ENCODE data around the gene P4HB.

Gene P4HB

GRCh38 chr17:81814748-81815645 lies 45.3 kb downstream of the P4HB start:
- peaks cover 31% of the 10 kb centered on the region for H3K27me3 Mint-ChIP-seq
- H3K4me3 Mint-ChIP-seq = no peak overlapping the region
- no peaks in the 10 kb centered on the region for H3K36me3 Mint-ChIP-seq (ENCODE audit: low read depth)
- no peaks in the 10 kb centered on the region for H3K9me3 Mint-ChIP-seq
- intact Hi-C loops (cut with micrococcal nuclease) = no loop called here
- H3K27ac Mint-ChIP-seq = no peak overlapping the region
- H3K4me1 Mint-ChIP-seq (ENCODE audit: low read depth) = peaks cover 8% of the 10 kb centered on the region

GRCh38 chr17:81813861-81814683 lies 46.3 kb downstream of the P4HB start:
- H3K4me1 Mint-ChIP-seq (ENCODE audit: low read depth) = peaks cover 8% of the 10 kb centered on the region
- H3K27me3 Mint-ChIP-seq = peaks cover 34% of the 10 kb centered on the region
- no peak overlapping the region for H3K4me3 Mint-ChIP-seq
- intact Hi-C loops (cut with micrococcal nuclease) = no loop called here
- H3K9me3 Mint-ChIP-seq = no peaks in the 10 kb centered on the region
- H3K27ac Mint-ChIP-seq = no peak overlapping the region
- H3K36me3 Mint-ChIP-seq (ENCODE audit: low read depth) = no peaks in the 10 kb centered on the region

- Mint-ChIP-seq H3K4me1 (ENCODE audit: low read depth) (peaks cover 8% of the 10 kb centered on the region), H3K4me3 (no peak overlapping the region), H3K9me3 (no peaks in the 10 kb centered on the region), H3K27me3 (peaks cover 41% of the 10 kb centered on the region), H3K36me3 (ENCODE audit: low read depth) (no peaks in the 10 kb centered on the region), H3K27ac (no peak overlapping the region)
- intact Hi-C loops (cut with micrococcal nuclease) = no loop called here
Observed at GRCh38 chr17:81813371-81813684, 47.0 kb downstream of the P4HB start.

GRCh38 chr17:81812571-81813370 lies 47.6 kb downstream of the P4HB start:
- H3K4me1 Mint-ChIP-seq (ENCODE audit: low read depth) = peaks cover 4% of the 10 kb centered on the region
- no peaks in the 10 kb centered on the region for H3K36me3 Mint-ChIP-seq (ENCODE audit: low read depth)
- no peak overlapping the region for H3K27ac Mint-ChIP-seq
- intact Hi-C loops (cut with micrococcal nuclease) = no loop called here
- peaks cover 44% of the 10 kb centered on the region for H3K27me3 Mint-ChIP-seq
- H3K9me3 Mint-ChIP-seq = no peaks in the 10 kb centered on the region
- no peak overlapping the region for H3K4me3 Mint-ChIP-seq

- intact Hi-C loops (cut with micrococcal nuclease) = no loop called here
- peaks cover 46% of the 10 kb centered on the region for H3K27me3 Mint-ChIP-seq
- H3K4me3 Mint-ChIP-seq = no peak overlapping the region
- H3K4me1 Mint-ChIP-seq (ENCODE audit: low read depth) = no peaks in the 10 kb centered on the region
- no peaks in the 10 kb centered on the region for H3K36me3 Mint-ChIP-seq (ENCODE audit: low read depth)
- H3K9me3 Mint-ChIP-seq = no peaks in the 10 kb centered on the region
- H3K27ac Mint-ChIP-seq = no peak overlapping the region
Observed at GRCh38 chr17:81811705-81812570, 48.4 kb downstream of the P4HB start.

GRCh38 chr17:81810892-81811704 lies 49.2 kb downstream of the P4HB start:
- Mint-ChIP-seq H3K36me3 (ENCODE audit: low read depth) (no peaks in the 10 kb centered on the region), H3K4me1 (ENCODE audit: low read depth) (no peaks in the 10 kb centered on the region), H3K9me3 (no peaks in the 10 kb centered on the region), H3K4me3 (no peak overlapping the region), H3K27me3 (peaks cover 48% of the 10 kb centered on the region), H3K27ac (no peak overlapping the region)
- intact Hi-C loops (cut with micrococcal nuclease) = no loop called here

- H3K4me3 Mint-ChIP-seq = no peak overlapping the region
- intact Hi-C loops (cut with micrococcal nuclease) = no loop called here
- H3K27ac Mint-ChIP-seq = no peak overlapping the region
- H3K4me1 Mint-ChIP-seq (ENCODE audit: low read depth) = no peaks in the 10 kb centered on the region
- H3K36me3 Mint-ChIP-seq (ENCODE audit: low read depth) = no peaks in the 10 kb centered on the region
- H3K27me3 Mint-ChIP-seq = peaks cover 53% of the 10 kb centered on the region
- no peaks in the 10 kb centered on the region for H3K9me3 Mint-ChIP-seq
Observed at GRCh38 chr17:81810476-81810875, 49.9 kb downstream of the P4HB start.

- no peak overlapping the region for H3K4me3 Mint-ChIP-seq
- peaks cover 60% of the 10 kb centered on the region for H3K27me3 Mint-ChIP-seq
- no peaks in the 10 kb centered on the region for H3K36me3 Mint-ChIP-seq (ENCODE audit: low read depth)
- no peaks in the 10 kb centered on the region for H3K4me1 Mint-ChIP-seq (ENCODE audit: low read depth)
- no peak overlapping the region for H3K27ac Mint-ChIP-seq
- intact Hi-C loops (cut with micrococcal nuclease) = no loop called here
- H3K9me3 Mint-ChIP-seq = no peaks in the 10 kb centered on the region
Observed at GRCh38 chr17:81809556-81809998, 50.8 kb downstream of the P4HB start.

- no peaks in the 10 kb centered on the region for H3K9me3 Mint-ChIP-seq
- intact Hi-C loops (cut with micrococcal nuclease) = no loop called here
- no peak overlapping the region for H3K27ac Mint-ChIP-seq
- no peak overlapping the region for H3K4me3 Mint-ChIP-seq
- H3K27me3 Mint-ChIP-seq = peaks cover 60% of the 10 kb centered on the region
- H3K4me1 Mint-ChIP-seq (ENCODE audit: low read depth) = no peaks in the 10 kb centered on the region
- no peaks in the 10 kb centered on the region for H3K36me3 Mint-ChIP-seq (ENCODE audit: low read depth)
Observed at GRCh38 chr17:81808778-81809555, 51.4 kb downstream of the P4HB start.

- Mint-ChIP-seq H3K27ac (no peak overlapping the region), H3K9me3 (no peaks in the 10 kb centered on the region), H3K36me3 (ENCODE audit: low read depth) (no peaks in the 10 kb centered on the region), H3K4me1 (ENCODE audit: low read depth) (peaks cover 7% of the 10 kb centered on the region), H3K27me3 (peaks cover 68% of the 10 kb centered on the region), H3K4me3 (no peak overlapping the region)
- intact Hi-C loops (cut with micrococcal nuclease) = no loop called here
Observed at GRCh38 chr17:81807839-81808238, 52.5 kb downstream of the P4HB start.

- H3K4me1 Mint-ChIP-seq (ENCODE audit: low read depth) = peaks cover 10% of the 10 kb centered on the region
- no peaks in the 10 kb centered on the region for H3K36me3 Mint-ChIP-seq (ENCODE audit: low read depth)
- no peaks in the 10 kb centered on the region for H3K9me3 Mint-ChIP-seq
- intact Hi-C loops (cut with micrococcal nuclease) = no loop called here
- H3K4me3 Mint-ChIP-seq = no peak overlapping the region
- H3K27ac Mint-ChIP-seq = no peak overlapping the region
- peaks cover 72% of the 10 kb centered on the region for H3K27me3 Mint-ChIP-seq
Observed at GRCh38 chr17:81807210-81807719, 53.1 kb downstream of the P4HB start.
